Measurements from ENCODE around the gene RGS6.

RGS6 gene

GRCh38 chr14:72521968-72522741 is 589.9 kb downstream of the RGS6 start:
- H3K4me2 ChIP-seq (ENCODE audit: low read length): no peak overlapping the region
- no peak for TF ChIP-seq EZH2 (IDR thresholded peaks at IDR 0.05; ENCODE audit: borderline replicate concordance, low read length)
- no peak for TF ChIP-seq CTCF (IDR thresholded peaks at IDR 0.05; ENCODE audit: low read length)

GRCh38 chr14:72522847-72523246 is 590.6 kb downstream of the RGS6 start:
- H3K4me1 ChIP-seq (ENCODE audit: insufficient read depth, low read length, severe bottlenecking): peaks cover 31% of the 10 kb centered on the region
- no peaks in the 10 kb centered on the region for H3K27me3 ChIP-seq (ENCODE audit: insufficient read depth, low read length)
- no peaks in the 10 kb centered on the region for H3F3A ChIP-seq (ENCODE audit: insufficient read depth, low read length)

More at GRCh38 chr14:72521968-72522741, 589.9 kb downstream of the RGS6 start:
- Histone ChIP-seq H3K27me3 (ENCODE audit: insufficient read depth, low read length) (no peaks in the 10 kb centered on the region), H3K4me3 (ENCODE audit: low read depth, low read length, poor library complexity, severe bottlenecking) (no peak overlapping the region), H3K79me2 (ENCODE audit: insufficient read depth, low read length) (no peaks in the 10 kb centered on the region), H2AFZ (ENCODE audit: low read length) (no peak overlapping the region), H3K4me1 (ENCODE audit: insufficient read depth, low read length, severe bottlenecking) (peaks cover 38% of the 10 kb centered on the region), H3K9me3 (ENCODE audit: low read length) (no peaks in the 10 kb centered on the region), H3K27ac (ENCODE audit: low read depth, low read length, poor library complexity, severe bottlenecking) (no peak overlapping the region), H3F3A (ENCODE audit: insufficient read depth, low read length) (no peaks in the 10 kb centered on the region), H3K36me3 (ENCODE audit: insufficient read depth, low read length) (no peaks in the 10 kb centered on the region), H3K9ac (ENCODE audit: low read length) (no peak overlapping the region), H3K9me2 (ENCODE audit: low read depth, low read length) (no peaks in the 10 kb centered on the region), H4K20me1 (ENCODE audit: insufficient read depth, low read length) (no peaks in the 10 kb centered on the region)

GRCh38 chr14:72523424-72524294 is 591.4 kb downstream of the RGS6 start:
- no peaks in the 10 kb centered on the region for H4K20me1 ChIP-seq (ENCODE audit: insufficient read depth, low read length)
- H3F3A ChIP-seq (ENCODE audit: insufficient read depth, low read length): no peaks in the 10 kb centered on the region
- no peaks in the 10 kb centered on the region for H3K27me3 ChIP-seq (ENCODE audit: insufficient read depth, low read length)
- H3K4me1 ChIP-seq (ENCODE audit: insufficient read depth, low read length, severe bottlenecking): peaks cover 23% of the 10 kb centered on the region
- H3K27ac ChIP-seq (ENCODE audit: low read depth, low read length, poor library complexity, severe bottlenecking): no peak overlapping the region
- no peak overlapping the region for H2AFZ ChIP-seq (ENCODE audit: low read length)
- no peak overlapping the region for H3K9ac ChIP-seq (ENCODE audit: low read length)
- H3K9me2 ChIP-seq (ENCODE audit: low read depth, low read length): no peaks in the 10 kb centered on the region
- H3K36me3 ChIP-seq (ENCODE audit: insufficient read depth, low read length): no peaks in the 10 kb centered on the region
- TF ChIP-seq CTCF (IDR thresholded peaks at IDR 0.05; ENCODE audit: low read length): no peak
- no peak for TF ChIP-seq EZH2 (IDR thresholded peaks at IDR 0.05; ENCODE audit: borderline replicate concordance, low read length)
- H3K79me2 ChIP-seq (ENCODE audit: insufficient read depth, low read length): no peaks in the 10 kb centered on the region
- no peak overlapping the region for H3K4me2 ChIP-seq (ENCODE audit: low read length)
- H3K9me3 ChIP-seq (ENCODE audit: low read length): no peaks in the 10 kb centered on the region
- no peak overlapping the region for H3K4me3 ChIP-seq (ENCODE audit: low read depth, low read length, poor library complexity, severe bottlenecking)

More at GRCh38 chr14:72522847-72523246, 590.6 kb downstream of the RGS6 start:
- no peaks in the 10 kb centered on the region for H3K79me2 ChIP-seq (ENCODE audit: insufficient read depth, low read length)
- H3K4me2 ChIP-seq (ENCODE audit: low read length): no peak overlapping the region
- H3K27ac ChIP-seq (ENCODE audit: low read depth, low read length, poor library complexity, severe bottlenecking): no peak overlapping the region
- H3K9ac ChIP-seq (ENCODE audit: low read length): no peak overlapping the region
- H3K4me3 ChIP-seq (ENCODE audit: low read depth, low read length, poor library complexity, severe bottlenecking): no peak overlapping the region
- no peaks in the 10 kb centered on the region for H3K9me2 ChIP-seq (ENCODE audit: low read depth, low read length)
- H3K9me3 ChIP-seq (ENCODE audit: low read length): no peaks in the 10 kb centered on the region
- no peak overlapping the region for H2AFZ ChIP-seq (ENCODE audit: low read length)
- H4K20me1 ChIP-seq (ENCODE audit: insufficient read depth, low read length): no peaks in the 10 kb centered on the region
- TF ChIP-seq EZH2 (IDR thresholded peaks at IDR 0.05; ENCODE audit: borderline replicate concordance, low read length) (no peak), CTCF (IDR thresholded peaks at IDR 0.05; ENCODE audit: low read length) (no peak)
- H3K36me3 ChIP-seq (ENCODE audit: insufficient read depth, low read length): no peaks in the 10 kb centered on the region

Data from OCI-LY1 (cell line).